ENCODE data around the gene NOLC1. TPM values are rescaled to one million over a fixed set of nuclear protein-coding genes. Genes with fewer than 3 reads are reported as not detected.

The NOLC1 gene
- total RNA-seq, 2 experiments from 2014 or later = 80.5 to 81.3 TPM

GRCh38 chr10:102116656-102117055 is 35.5 kb upstream of the NOLC1 start:
- H3K27ac Mint-ChIP-seq = peak overlapping the region; percentile 94
- ChIA-PET CTCF (interaction anchor here (0.6 to 1.0 kb wide), 2 partner anchors 11 to 647 kb away, joined by 3 to 4 read pairs; no protein-coding TSS in a partner anchor), POLR2A (interaction anchor here (0.5 kb wide), 1 partner anchor 287 kb away, joined by 3 read pairs; no protein-coding TSS in a partner anchor)
- no peaks in the 10 kb centered on the region for H3K27me3 Mint-ChIP-seq
- H3K4me1 Mint-ChIP-seq = peaks cover 69% of the 10 kb centered on the region
- no peak for DNase-seq
- H3K36me3 Mint-ChIP-seq (ENCODE audit: low read depth) = peaks cover 10% of the 10 kb centered on the region
- H3K4me3 Mint-ChIP-seq = peak overlapping the region; percentile 76
- no peaks in the 10 kb centered on the region for H3K9me3 Mint-ChIP-seq

- ChIA-PET POLR2A (no interaction called here), CTCF (interaction anchor here (0.7 to 1.7 kb wide), 6 partner anchors 10 to 282 kb away, joined by 3 to 5 read pairs (median 4); no protein-coding TSS in a partner anchor)
- Mint-ChIP-seq H3K9me3 (no peaks in the 10 kb centered on the region), H3K27me3 (no peaks in the 10 kb centered on the region), H3K4me3 (peak overlapping the region; percentile 90), H3K27ac (peak overlapping the region; percentile 94), H3K4me1 (peaks cover 66% of the 10 kb centered on the region), H3K36me3 (ENCODE audit: low read depth) (peaks cover 5% of the 10 kb centered on the region)
- DNase-seq = peak; percentile 76
These were observed 34.6 kb upstream of the NOLC1 start for GRCh38 chr10:102117391-102118159.

GRCh38 chr10:102118867-102119266 is 33.3 kb upstream of the NOLC1 start:
- Mint-ChIP-seq H3K4me1 (peaks cover 56% of the 10 kb centered on the region), H3K4me3 (peak overlapping the region; percentile 90), H3K27me3 (no peaks in the 10 kb centered on the region), H3K27ac (peak overlapping the region; percentile 94), H3K9me3 (no peaks in the 10 kb centered on the region), H3K36me3 (ENCODE audit: low read depth) (no peaks in the 10 kb centered on the region)
- POLR2A ChIA-PET = interaction anchor here (0.8 kb wide), 1 partner anchor 33 kb away, joined by 3 read pairs; the partner anchor contains the start of gene NOLC1
- CTCF ChIA-PET = interaction anchor here (0.5 to 1.7 kb wide), 8 partner anchors 8 to 615 kb away, joined by 3 to 7 read pairs (median 4); no protein-coding TSS in a partner anchor
- DNase-seq = peak; percentile 20

DNA sequence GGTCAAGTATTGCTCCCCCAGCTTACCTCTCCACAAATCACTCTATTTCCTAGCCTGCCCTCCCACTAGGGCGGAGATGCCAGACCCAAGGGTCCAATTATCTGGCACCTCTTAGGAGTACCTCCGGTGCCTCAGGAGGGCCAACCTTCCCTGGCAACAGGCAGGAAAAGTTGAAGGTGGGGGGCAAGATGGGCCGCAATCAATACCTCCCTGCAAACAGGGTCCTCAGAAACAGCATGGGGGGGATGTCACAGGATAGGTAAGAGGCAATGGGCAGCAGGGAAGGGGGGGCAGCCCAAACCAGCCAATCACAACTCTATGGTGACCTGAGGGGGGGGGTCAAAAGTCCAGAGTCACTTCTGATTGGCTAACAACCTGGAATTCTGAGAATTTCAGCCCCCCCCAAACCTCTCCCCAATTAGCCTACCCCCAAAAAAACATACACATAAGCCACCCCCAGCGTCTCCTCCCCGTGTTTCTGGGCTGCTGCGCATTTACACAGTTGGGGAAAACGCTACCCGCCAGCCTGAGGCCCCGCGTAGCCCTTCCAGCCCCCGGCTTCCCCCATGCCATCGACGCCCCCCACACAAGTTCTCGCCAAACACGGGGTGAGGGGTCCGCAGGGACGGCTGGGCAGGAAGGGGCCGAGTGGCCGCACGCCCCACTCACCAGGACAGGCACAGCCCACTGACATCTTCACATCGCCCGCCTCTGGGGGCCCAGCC is 32.6 kb upstream of the NOLC1 start:
- peak overlapping the region; percentile 94 for H3K27ac Mint-ChIP-seq
- peaks cover 56% of the 10 kb centered on the region for H3K4me1 Mint-ChIP-seq
- H3K4me3 Mint-ChIP-seq = peak overlapping the region; percentile 90

DNA sequence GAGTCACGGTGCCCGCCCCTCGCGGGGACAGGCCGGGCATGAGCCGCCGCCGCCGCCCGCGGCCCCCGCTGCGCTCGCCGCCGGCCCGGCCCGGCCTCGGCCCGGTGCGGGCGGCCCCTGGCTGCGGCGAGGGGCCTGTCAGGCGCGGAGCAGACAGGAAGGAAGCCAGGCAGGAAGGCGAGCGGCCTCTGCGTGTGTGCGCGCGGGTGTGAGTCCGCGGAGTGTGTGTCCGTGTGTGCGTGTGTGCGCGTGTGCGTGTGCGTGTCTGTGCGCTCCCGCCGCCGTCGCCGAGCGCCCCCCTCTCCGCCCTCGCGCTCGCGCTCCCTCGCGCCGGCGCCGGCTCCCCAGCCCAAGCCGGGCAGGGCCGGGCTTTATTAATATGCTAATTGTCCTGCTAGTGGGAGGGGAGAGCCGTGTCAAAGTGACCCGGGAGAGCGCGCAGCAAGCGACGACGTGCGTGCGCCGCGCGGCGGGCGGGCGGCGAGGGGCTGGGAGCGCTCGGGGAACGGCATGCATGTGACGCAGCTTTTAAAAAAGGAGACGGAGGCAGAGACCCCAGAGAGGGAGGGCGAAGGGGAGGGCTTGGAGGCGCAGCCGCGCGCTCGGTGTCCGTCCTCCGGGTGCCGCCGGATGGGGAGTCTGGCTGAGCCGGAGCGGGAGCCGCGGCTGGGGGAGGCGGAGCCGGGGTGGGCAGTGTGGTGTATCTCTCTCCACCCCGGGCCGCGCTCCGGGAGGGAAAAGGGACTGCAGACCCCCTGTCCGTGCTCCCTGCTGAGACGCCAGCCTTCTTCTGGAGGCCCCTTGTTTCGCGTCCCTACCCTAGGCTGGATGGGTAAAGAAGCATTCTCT is 31.8 kb upstream of the NOLC1 start, which contains the start of gene LDB1:
LDB1 (minus strand) TSS at position 227 of the 849 bp plus-strand sequence. CDS start 258 bp downstream, outside the sequence.
- Mint-ChIP-seq H3K36me3 (ENCODE audit: low read depth) (no peaks in the 10 kb centered on the region), H3K9me3 (no peaks in the 10 kb centered on the region), H3K4me3 (peak within 1 kb of the TSS; percentile 90), H3K27ac (peak within 1 kb of the TSS; percentile 94), H3K4me1 (peaks cover 53% of the 10 kb centered on the region), H3K27me3 (no peaks in the 10 kb centered on the region)
- CTCF ChIA-PET = interaction anchor here (1.3 to 1.7 kb wide), 2 partner anchors 48 to 280 kb away, joined by 3 to 6 read pairs; no protein-coding TSS in a partner anchor
- DNase-seq = peak; percentile 70
- POLR2A ChIA-PET = no interaction called here

More for the DNA sequence above, 32.6 kb upstream of the NOLC1 start:
- Mint-ChIP-seq H3K9me3 (no peaks in the 10 kb centered on the region), H3K27me3 (no peaks in the 10 kb centered on the region), H3K36me3 (ENCODE audit: low read depth) (no peaks in the 10 kb centered on the region)
- ChIA-PET CTCF (interaction anchor here (0.8 to 1.7 kb wide), 5 partner anchors 9 to 110 kb away, joined by 3 to 7 read pairs (median 5); no protein-coding TSS in a partner anchor), POLR2A (no interaction called here)
- peak; percentile 54 for DNase-seq

DNA sequence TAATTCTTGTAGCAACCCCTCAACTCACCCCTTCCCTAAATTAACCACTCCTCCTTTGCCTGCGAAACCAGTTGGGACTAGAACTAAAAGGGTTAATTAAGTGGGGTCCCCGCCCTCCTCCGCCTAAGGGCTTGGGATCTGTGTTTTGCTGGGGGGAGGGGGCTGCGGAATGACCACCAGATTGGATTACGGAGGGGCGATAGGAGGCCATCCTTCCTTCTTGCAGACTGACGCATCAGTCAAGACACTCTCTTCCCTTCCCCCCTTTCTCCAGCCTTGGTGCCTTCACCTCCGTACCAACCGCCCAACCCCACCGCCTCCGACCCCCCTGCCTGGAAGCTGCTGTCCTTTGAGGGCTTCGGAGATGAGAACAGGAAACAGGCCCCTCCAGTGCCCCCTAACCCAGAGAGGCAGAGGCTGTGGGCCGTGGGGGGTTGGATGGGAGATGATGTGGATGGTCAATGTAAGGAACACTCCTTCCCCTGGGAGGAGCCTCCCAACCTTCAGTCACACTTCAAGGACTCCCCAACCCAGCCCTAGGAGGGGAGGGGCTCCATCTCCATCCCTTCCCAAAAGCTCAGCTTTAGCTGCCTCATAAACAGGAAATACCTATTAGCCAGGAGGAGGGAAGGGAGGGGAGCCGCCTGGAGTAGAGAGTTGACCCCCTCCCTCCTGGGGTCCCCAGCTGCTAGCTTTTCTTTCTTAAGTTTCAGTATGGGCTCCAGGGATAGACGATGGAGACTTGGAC is 31.0 kb upstream of the NOLC1 start:
- CTCF ChIA-PET = interaction anchor here (0.5 to 3.1 kb wide), 5 partner anchors 10 to 398 kb away, joined by 3 to 14 read pairs (median 3); partner anchors contain the start of gene PPRC1
- no peaks in the 10 kb centered on the region for H3K36me3 Mint-ChIP-seq (ENCODE audit: low read depth)
- POLR2A ChIA-PET = no interaction called here
- no peaks in the 10 kb centered on the region for H3K27me3 Mint-ChIP-seq
- peak overlapping the region; percentile 81 for H3K4me3 Mint-ChIP-seq
- H3K9me3 Mint-ChIP-seq = no peaks in the 10 kb centered on the region
- peak overlapping the region; percentile 91 for H3K27ac Mint-ChIP-seq
- H3K4me1 Mint-ChIP-seq = peaks cover 45% of the 10 kb centered on the region
- DNase-seq = no peak

- POLR2A ChIA-PET = no interaction called here
- no peaks in the 10 kb centered on the region for H3K27me3 Mint-ChIP-seq
- H3K4me3 Mint-ChIP-seq = peak overlapping the region; percentile 81
- H3K9me3 Mint-ChIP-seq = no peaks in the 10 kb centered on the region
- H3K27ac Mint-ChIP-seq = peak overlapping the region; percentile 91
- H3K4me1 Mint-ChIP-seq = peaks cover 38% of the 10 kb centered on the region
- CTCF ChIA-PET = interaction anchor here (0.5 to 3.1 kb wide), 5 partner anchors 10 to 399 kb away, joined by 3 to 14 read pairs (median 3); partner anchors contain the start of gene PPRC1
- no peaks in the 10 kb centered on the region for H3K36me3 Mint-ChIP-seq (ENCODE audit: low read depth)
- no peak for DNase-seq
These were observed 30.3 kb upstream of the NOLC1 start for GRCh38 chr10:102121739-102122372.

GRCh38 chr10:102122450-102122849 is 29.7 kb upstream of the NOLC1 start:
- ChIA-PET POLR2A (no interaction called here), CTCF (interaction anchor here (0.7 to 3.1 kb wide), 4 partner anchors 9 to 282 kb away, joined by 3 to 14 read pairs (median 4); partner anchors contain the start of gene GBF1)
- no peak for DNase-seq
- no peaks in the 10 kb centered on the region for H3K36me3 Mint-ChIP-seq (ENCODE audit: low read depth)
- no peaks in the 10 kb centered on the region for H3K27me3 Mint-ChIP-seq
- no peaks in the 10 kb centered on the region for H3K9me3 Mint-ChIP-seq
- H3K4me3 Mint-ChIP-seq = no peak overlapping the region
- peak overlapping the region; percentile 9 for H3K27ac Mint-ChIP-seq
- peaks cover 32% of the 10 kb centered on the region for H3K4me1 Mint-ChIP-seq

GRCh38 chr10:102123223-102123622 is 29.0 kb upstream of the NOLC1 start:
- DNase-seq = no peak
- POLR2A ChIA-PET = no interaction called here
- peaks cover 24% of the 10 kb centered on the region for H3K4me1 Mint-ChIP-seq

GRCh38 chr10:102131286-102132170 is 20.7 kb upstream of the NOLC1 start:
- H3K27ac Mint-ChIP-seq = peak overlapping the region; percentile 99
- H3K36me3 Mint-ChIP-seq (ENCODE audit: low read depth) = peaks cover 12% of the 10 kb centered on the region
- no peaks in the 10 kb centered on the region for H3K27me3 Mint-ChIP-seq
- ChIA-PET POLR2A (no interaction called here), CTCF (interaction anchor here (0.6 to 2.6 kb wide), 11 partner anchors 9 to 1757 kb away, joined by 3 to 30 read pairs (median 4); partner anchors contain the start of gene NOLC1)
- no peak overlapping the region for H3K4me3 Mint-ChIP-seq
- H3K9me3 Mint-ChIP-seq = no peaks in the 10 kb centered on the region
- H3K4me1 Mint-ChIP-seq = peaks cover 33% of the 10 kb centered on the region
- DNase-seq = no peak

More at GRCh38 chr10:102123223-102123622, 29.0 kb upstream of the NOLC1 start:
- Mint-ChIP-seq H3K36me3 (ENCODE audit: low read depth) (no peaks in the 10 kb centered on the region), H3K27ac (no peak overlapping the region), H3K27me3 (no peaks in the 10 kb centered on the region), H3K4me3 (no peak overlapping the region), H3K9me3 (no peaks in the 10 kb centered on the region)
- CTCF ChIA-PET = interaction anchor here (0.5 to 3.1 kb wide), 5 partner anchors 8 to 794 kb away, joined by 3 to 14 read pairs (median 4); no protein-coding TSS in a partner anchor
